Erythroblast (primary cell): ENCODE measurements around the gene HECTD2.
"Not testable (repeated sequence)": the region's sequence is repeated elsewhere in the genome, so short reads cannot be mapped to it uniquely, and the experiment has no call there.

ENCODE experiments used
- DNase-seq, 2 experiments: peaks; one replicate each; lab custom pipeline; 2025; lab: John Stamatoyannopoulos, UW
- GATA1 ChIP-seq: IDR thresholded peaks from 2 replicates; pipeline ENCODE4 v1.6.1; 2011; ENCODE audit warnings: low read depth, mild to moderate bottlenecking, control low read depth, low read length, moderate library complexity
- POLR2A ChIP-seq: IDR thresholded peaks from 2 replicates; pipeline ENCODE4 v1.6.1; 2011; ENCODE audit warnings: mild to moderate bottlenecking, low read length

HECTD2 gene

DNA sequence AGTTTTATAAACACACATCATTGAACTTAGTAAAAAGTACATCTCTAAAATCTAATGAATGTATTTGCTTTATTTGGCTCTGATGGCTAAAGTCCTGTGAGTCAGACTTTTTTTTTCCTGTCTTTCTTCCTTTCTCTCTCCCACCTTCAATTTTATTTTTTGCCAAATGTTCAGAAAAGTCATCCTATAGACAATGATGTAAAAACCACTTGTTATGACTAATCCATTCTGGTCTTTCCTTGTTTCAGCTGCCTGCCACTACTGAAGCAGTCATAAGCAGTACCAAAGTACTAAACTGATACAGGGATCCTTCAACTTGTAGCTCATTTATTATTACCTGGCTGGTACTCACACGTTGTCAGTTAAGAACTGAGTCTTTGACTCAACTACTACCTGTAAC is 23.9 kb downstream of the HECTD2 start:
- TF ChIP-seq GATA1 (no peak), POLR2A (no peak)
- no peak for DNase-seq

GRCh38 chr10:91435241-91435640 is 25.1 kb downstream of the HECTD2 start:
- TF ChIP-seq POLR2A (no peak), GATA1 (no peak)
- no peak for DNase-seq

DNA sequence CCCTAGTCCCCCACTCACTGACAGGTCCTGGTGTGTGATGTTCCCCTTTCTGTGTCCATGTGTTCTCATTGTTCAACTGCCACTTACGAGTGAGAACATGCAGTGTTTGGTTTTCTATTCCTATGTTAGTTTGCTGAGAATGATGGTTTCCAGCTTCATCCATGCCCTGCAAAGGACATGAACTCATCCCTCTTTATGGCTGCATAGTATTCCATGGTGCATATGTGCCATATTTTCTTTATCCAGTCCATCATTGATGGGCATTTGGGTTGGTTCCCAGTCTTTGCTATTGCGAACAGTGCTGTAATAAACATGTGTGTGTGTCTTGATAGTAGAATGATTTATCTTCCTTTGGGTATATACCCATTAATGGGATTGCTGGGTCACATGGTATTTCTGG is 28.1 kb downstream of the HECTD2 start:
- DNase-seq, result not testable (repeated sequence)

DNA sequence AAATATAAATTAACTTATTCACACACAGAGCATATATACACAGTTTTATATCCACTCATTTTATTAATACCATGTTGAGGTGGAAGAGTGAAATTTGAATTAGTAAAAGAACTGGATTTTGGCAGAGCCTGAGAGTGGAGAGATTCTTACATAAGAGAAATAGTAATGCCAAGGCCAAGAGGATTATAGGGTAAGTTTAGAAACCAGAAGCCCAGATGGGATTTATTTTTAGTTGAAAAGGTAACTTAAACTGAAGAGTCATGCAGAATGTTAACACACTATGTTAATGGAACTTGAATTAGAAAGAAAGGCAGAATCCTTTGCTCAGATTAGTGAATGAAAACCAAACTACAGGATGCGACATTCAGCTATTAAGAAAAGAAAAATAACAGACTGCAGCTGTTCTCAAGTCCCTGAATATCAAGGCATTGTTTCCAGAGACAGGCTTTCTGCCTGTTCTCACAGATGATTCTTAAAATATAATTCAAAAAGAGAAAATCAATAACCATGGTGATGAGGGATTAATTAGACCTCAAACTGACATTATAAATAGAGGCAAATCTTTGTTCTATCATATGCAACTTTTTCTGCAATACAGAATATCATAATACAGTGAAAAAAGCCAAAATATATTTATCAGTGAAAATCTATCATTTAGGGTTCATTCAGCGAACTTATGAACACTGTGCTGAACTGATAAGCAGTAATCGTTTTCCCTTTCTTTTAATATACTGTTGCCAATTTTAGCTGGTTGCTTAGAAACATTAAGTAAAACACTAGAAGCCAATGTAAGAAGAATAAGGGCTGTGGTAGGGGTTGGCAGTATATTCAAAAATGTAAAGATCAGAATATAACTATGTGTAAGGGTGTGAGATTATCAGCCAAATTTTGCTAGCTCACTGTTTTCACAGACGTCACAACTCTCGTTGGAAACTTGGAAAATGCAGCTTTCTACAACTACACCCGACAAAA is 34.4 kb downstream of the HECTD2 start:
- peak; percentile 51 to 73 for DNase-seq
- TF ChIP-seq POLR2A (no peak), GATA1 (no peak)

- DNase-seq, result no peak
- TF ChIP-seq POLR2A (no peak), GATA1 (no peak)
These were observed 41.9 kb downstream of the HECTD2 start for GRCh38 chr10:91452063-91452462.

DNA sequence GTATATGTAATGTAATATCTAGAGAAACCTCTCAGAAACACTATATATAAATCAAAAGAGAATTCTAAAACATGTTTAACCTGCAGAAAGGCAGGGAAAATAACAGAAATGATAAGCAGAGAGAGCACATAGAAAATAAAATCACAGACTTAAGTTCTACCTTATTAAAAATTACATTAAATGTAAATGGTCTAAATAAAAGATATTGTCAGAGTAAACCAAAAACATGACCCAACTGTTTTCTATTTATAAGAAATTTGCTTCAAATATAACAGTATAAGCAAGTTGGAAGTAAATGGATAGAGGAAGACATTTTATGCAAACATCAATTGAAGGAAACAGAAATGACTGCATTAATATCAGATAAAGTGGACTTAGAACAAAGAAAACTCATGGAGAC is 43.4 kb downstream of the HECTD2 start:
- TF ChIP-seq POLR2A, result no peak
- no peak for TF ChIP-seq GATA1
- no peak for DNase-seq

DNA sequence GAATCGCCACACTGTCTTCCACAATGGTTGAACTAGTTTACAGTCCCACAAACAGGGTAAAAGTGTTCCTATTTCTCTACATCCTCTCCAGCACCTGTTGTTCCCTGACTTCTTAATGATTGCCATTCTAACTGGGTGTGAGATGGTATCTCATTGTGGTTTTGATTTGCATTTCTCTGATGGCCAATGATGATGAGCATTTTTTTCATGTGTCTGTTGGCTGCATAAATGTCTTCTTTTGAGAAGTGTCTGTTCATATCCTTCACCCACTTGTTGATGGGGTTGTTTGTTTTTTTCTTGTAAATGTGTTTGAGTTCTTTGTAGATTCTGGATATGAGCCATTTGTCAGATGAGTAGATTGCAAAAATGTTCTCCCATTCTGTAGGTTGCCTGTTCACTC is 45.0 kb downstream of the HECTD2 start:
- not testable (repeated sequence) for DNase-seq

DNA sequence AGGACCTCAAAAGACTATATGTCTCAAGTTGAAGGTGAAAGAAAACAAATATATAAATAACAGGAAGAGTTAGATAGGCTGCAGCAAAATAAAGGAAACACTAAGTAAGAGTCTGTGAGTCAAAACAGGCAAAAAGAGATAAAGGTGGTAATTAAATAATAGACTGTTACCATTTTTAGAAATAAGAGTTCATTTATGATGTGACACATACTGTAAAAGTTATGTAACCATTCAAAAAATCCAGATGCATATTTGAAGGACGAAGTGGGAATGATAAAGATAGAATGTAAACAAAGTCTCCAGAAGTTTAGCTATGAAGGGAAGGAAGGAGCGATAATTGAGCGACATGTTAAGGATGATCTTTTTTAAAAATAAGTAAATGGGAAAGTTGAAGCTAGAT is 50.5 kb downstream of the HECTD2 start:
- TF ChIP-seq POLR2A (no peak), GATA1 (no peak)

GRCh38 chr10:91462423-91462822 is 52.3 kb downstream of the HECTD2 start:
- no peak for DNase-seq
- no peak for TF ChIP-seq GATA1
- TF ChIP-seq POLR2A, result no peak

More for the DNA sequence above, 50.5 kb downstream of the HECTD2 start:
- DNase-seq, result no peak

GRCh38 chr10:91464500-91464899 is 54.4 kb downstream of the HECTD2 start:
- no peak for DNase-seq
- TF ChIP-seq POLR2A (no peak), GATA1 (no peak)

GRCh38 chr10:91465261-91465660 is 55.1 kb downstream of the HECTD2 start:
- TF ChIP-seq GATA1, result no peak
- TF ChIP-seq POLR2A, result no peak
- DNase-seq, result no peak

- DNase-seq, result no peak
These were observed 57.0 kb downstream of the HECTD2 start for GRCh38 chr10:91467114-91467513.

GRCh38 chr10:91471602-91472001 is 61.5 kb downstream of the HECTD2 start:
- DNase-seq, result no peak
- no peak for TF ChIP-seq POLR2A
- TF ChIP-seq GATA1, result no peak

More at GRCh38 chr10:91467114-91467513, 57.0 kb downstream of the HECTD2 start:
- TF ChIP-seq GATA1 (no peak), POLR2A (no peak)

DNA sequence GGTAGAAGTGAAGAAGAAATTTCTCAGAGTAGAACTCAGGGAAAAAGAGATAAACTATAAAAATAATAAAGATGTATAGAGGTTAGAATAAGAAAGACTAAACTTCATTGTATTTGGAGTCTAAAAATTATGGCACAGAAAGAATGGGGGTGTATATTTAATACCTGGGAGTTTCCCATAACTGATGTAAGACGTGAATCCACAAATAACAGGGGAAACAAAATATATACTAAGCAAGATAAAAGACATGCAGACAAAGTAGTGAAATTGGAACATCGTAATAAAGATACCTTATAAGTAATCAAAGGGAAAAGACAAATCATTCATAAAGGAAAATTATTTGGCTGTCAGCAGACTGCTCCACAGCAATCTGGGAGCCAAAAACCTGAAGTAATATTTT is 62.8 kb downstream of the HECTD2 start:
- no peak for DNase-seq
- TF ChIP-seq GATA1 (no peak), POLR2A (no peak)

DNA sequence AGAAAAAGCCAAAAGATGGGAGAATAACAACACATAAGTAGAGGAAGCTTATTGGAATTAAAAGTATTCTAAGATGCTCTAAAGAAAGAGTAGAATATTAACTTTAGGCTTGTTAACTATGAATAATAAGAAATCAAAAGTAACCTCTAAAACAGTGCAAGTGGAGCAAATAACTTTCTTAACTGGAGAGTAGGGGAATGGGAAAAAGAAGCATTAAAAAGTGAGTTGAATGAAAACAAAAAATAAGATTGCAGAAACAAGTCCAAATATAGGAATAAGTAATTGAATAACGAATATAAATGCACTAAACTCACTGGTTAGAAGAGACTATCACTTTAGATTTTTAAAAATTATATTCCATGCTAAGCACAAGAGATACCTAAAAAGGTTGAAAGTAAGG is 63.9 kb downstream of the HECTD2 start:
- DNase-seq, result no peak
- TF ChIP-seq GATA1 (no peak), POLR2A (no peak)

GRCh38 chr10:91477236-91477635 is 67.1 kb downstream of the HECTD2 start:
- DNase-seq, result no peak
- TF ChIP-seq GATA1, result no peak
- TF ChIP-seq POLR2A, result no peak
